PC-3 (cell line): ENCODE measurements around the gene ACAP2. TPM values are rescaled to one million over a fixed set of nuclear protein-coding genes. Genes with fewer than 3 reads are reported as not detected.

Source experiments
- ATAC-seq: fragments of 200-7000 bp; cut with Tn5 transposase; 2 replicates; pipeline ENCODE4 v1.9.1; 2020; ENCODE audit warnings: mild to moderate bottlenecking, moderate library complexity
- BruUV-seq: library from RNA; stranded (reverse); fragments of 400-500 nt; replicated peaks from 2 replicates; lab custom pipeline; 2021; lab: Mats Ljungman, UMichigan
- CTCF ChIA-PET: fragments of 300-600 bp; sonication (Branson Sonifier 250); formaldehyde crosslinking; loops from one replicate; lab custom pipeline; 2022; ENCODE audit warnings: antibody characterized with exemption; lab: Charles Lee
- POLR2A ChIA-PET: fragments of 300-600 bp; sonication (Branson Sonifier 250); formaldehyde crosslinking; loops from one replicate; lab custom pipeline; 2022; ENCODE audit warnings: antibody characterized with exemption; ENCODE audit not compliant: unreplicated experiment; lab: Charles Lee
- DNase-seq: peaks from one replicate; pipeline ENCODE4 v3.0.0-alpha.2; 2015
- H2AFZ ChIP-seq: fragments of 300-600 bp; sonication (generic); 2 replicates; pipeline ENCODE4 v1.6.0; 2016; ENCODE audit warnings: antibody characterized with exemption, low read length
- H3F3A ChIP-seq: fragments of 300-600 bp; sonication (generic); one replicate; pipeline ENCODE4 v1.6.0; 2017; ENCODE audit warnings: antibody characterized with exemption, low read length, control low read depth, mild to moderate bottlenecking; ENCODE audit not compliant: unreplicated experiment
- H3K27ac ChIP-seq: fragments of 300-600 bp; sonication (generic); 2 replicates; pipeline ENCODE4 v1.5.1; 2016; ENCODE audit warnings: mild to moderate bottlenecking, low read length
- H3K27me3 ChIP-seq: fragments of 300-600 bp; sonication (generic); 2 replicates; pipeline ENCODE4 v1.6.1; 2016; ENCODE audit warnings: low read length, mixed read lengths
- H3K36me3 ChIP-seq: fragments of 300-600 bp; sonication (generic); 2 replicates; pipeline ENCODE4 v1.6.1; 2016; ENCODE audit warnings: low read depth, mixed run types, low read length, mixed read lengths
- H3K4me1 ChIP-seq: fragments of 300-600 bp; sonication (generic); 2 replicates; pipeline ENCODE4 v1.5.1; 2016; ENCODE audit warnings: low read length; ENCODE audit not compliant: insufficient read depth
- H3K4me2 ChIP-seq: fragments of 300-600 bp; sonication (generic); 2 replicates; pipeline ENCODE4 v1.6.0; 2016; ENCODE audit warnings: low read length
- H3K4me3 ChIP-seq: fragments of 300-600 bp; sonication (generic); 2 replicates; pipeline ENCODE4 v1.5.1; 2016; ENCODE audit warnings: mild to moderate bottlenecking, low read length, mixed read lengths
- H3K79me2 ChIP-seq: fragments of 300-600 bp; sonication (generic); 2 replicates; pipeline ENCODE4 v1.6.1; 2017; ENCODE audit warnings: low read length, mixed read lengths
- H3K9ac ChIP-seq: fragments of 300-600 bp; sonication (generic); 2 replicates; pipeline ENCODE4 v1.6.0; 2016; ENCODE audit warnings: mild to moderate bottlenecking, low read length
- H3K9me2 ChIP-seq: fragments of 300-600 bp; sonication (generic); replicated peaks from 2 replicates; pipeline ENCODE4 v1.6.1; 2016; ENCODE audit warnings: mixed run types, low read length, mixed read lengths
- H3K9me3 ChIP-seq: fragments of 300-600 bp; sonication (generic); 2 replicates; pipeline ENCODE4 v1.6.1; 2016; ENCODE audit warnings: low read length, mixed read lengths
- H4K20me1 ChIP-seq: fragments of 300-600 bp; sonication (generic); 2 replicates; pipeline ENCODE4 v1.6.1; 2016; ENCODE audit warnings: low read length, mixed read lengths
- EZH2 ChIP-seq: fragments of 300-600 bp; sonication (generic); IDR thresholded peaks from one replicate; pipeline ENCODE4 v1.6.1; 2017; ENCODE audit warnings: antibody characterized with exemption, mild to moderate bottlenecking, low read length; ENCODE audit not compliant: unreplicated experiment
- EZH2phosphoT487 ChIP-seq: fragments of 300-600 bp; sonication (generic); IDR thresholded peaks from 2 replicates; pipeline ENCODE4 v1.6.1; 2018; ENCODE audit warnings: mild to moderate bottlenecking, antibody characterized with exemption, low read length, borderline replicate concordance
- intact Hi-C: fragments of 100-400 bp; cut with micrococcal nuclease; formaldehyde crosslinking; loops from 2 replicates; pipeline ENCODE4 v1.9.0; 2023
- total RNA-seq: library from RNA; depleted of rRNA; stranded (reverse); fragments of >200 nt; gene quantifications from 2 replicates; pipeline ENCODE4 v1.2.3, GENCODE V29; 2014
- TF ChIP-seq, protein P1 (sequence below): fragments of 300-600 bp; sonication (generic); conservative IDR thresholded peaks from 2 replicates; pipeline ENCODE4 v1.5.1; 2017; ENCODE audit warnings: antibody characterized with exemption, low read depth, mild to moderate bottlenecking, low read length

The ACAP2 gene
- total RNA-seq, 1 experiment from 2014 or later: 33.5 TPM

DNA sequence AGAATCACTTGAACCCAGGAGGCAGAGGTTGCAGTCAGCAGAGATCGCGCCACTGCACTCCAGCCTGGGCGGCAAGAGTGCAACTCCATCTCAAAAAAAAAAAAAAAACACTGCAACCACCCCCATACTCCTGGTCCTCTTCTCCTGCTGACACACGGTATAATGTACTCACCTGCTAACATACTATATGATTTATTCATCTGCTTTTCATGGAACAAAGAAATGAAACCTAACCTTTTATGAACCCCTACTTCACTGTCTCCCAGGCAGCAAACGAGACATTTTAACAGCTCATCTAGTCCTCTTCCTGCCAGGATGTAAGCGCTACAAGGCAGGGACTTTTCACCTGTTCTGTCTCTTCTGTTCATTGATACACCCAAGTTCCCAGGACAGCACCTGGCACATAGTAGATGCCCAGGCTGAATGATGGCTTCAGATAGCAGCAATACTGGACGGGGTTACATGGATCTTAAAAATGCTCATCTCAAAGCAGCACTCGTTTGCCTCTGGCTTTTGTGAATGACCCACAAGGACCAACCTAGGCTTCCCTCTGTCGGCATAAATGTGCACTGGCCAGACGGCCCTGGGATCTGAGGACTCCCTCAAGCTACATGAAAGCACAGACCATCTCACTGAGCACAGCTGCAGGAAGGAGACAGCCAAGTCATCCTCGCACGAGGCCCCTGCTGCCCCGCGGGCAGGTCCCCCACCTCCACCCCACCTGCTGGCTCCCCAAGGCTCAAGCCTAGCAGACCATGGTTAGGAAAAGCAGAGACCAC is 192.2 kb downstream of the ACAP2 start:
- no peaks in the 10 kb centered on the region for H3K9me2 ChIP-seq
- no peak for DNase-seq
- TF ChIP-seq, protein P1, sequence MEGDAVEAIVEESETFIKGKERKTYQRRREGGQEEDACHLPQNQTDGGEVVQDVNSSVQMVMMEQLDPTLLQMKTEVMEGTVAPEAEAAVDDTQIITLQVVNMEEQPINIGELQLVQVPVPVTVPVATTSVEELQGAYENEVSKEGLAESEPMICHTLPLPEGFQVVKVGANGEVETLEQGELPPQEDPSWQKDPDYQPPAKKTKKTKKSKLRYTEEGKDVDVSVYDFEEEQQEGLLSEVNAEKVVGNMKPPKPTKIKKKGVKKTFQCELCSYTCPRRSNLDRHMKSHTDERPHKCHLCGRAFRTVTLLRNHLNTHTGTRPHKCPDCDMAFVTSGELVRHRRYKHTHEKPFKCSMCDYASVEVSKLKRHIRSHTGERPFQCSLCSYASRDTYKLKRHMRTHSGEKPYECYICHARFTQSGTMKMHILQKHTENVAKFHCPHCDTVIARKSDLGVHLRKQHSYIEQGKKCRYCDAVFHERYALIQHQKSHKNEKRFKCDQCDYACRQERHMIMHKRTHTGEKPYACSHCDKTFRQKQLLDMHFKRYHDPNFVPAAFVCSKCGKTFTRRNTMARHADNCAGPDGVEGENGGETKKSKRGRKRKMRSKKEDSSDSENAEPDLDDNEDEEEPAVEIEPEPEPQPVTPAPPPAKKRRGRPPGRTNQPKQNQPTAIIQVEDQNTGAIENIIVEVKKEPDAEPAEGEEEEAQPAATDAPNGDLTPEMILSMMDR: no peak
- TF ChIP-seq EZH2phosphoT487 (no peak), EZH2 (no peak)
- ATAC-seq: no peak
- no peak overlapping the region for H3K27ac ChIP-seq
- no peak overlapping the region for H2AFZ ChIP-seq
- BruUV-seq: no TSS peak
- H3K79me2 ChIP-seq: peaks cover 30% of the 10 kb centered on the region
- intact Hi-C loops: loop anchor here (10.0 kb wide), 1 partner anchor 96 kb away; no protein-coding TSS in a partner anchor
- H3K36me3 ChIP-seq: no peaks in the 10 kb centered on the region
- H3K4me3 ChIP-seq: no peak overlapping the region
- H3K27me3 ChIP-seq: no peaks in the 10 kb centered on the region
- CTCF ChIA-PET: no interaction called here
- H3K9me3 ChIP-seq: no peaks in the 10 kb centered on the region
- H3K4me2 ChIP-seq: no peak overlapping the region
- no peaks in the 10 kb centered on the region for H4K20me1 ChIP-seq
- no peak overlapping the region for H3K9ac ChIP-seq
- POLR2A ChIA-PET: no interaction called here
- no peaks in the 10 kb centered on the region for H3K4me1 ChIP-seq
- no peaks in the 10 kb centered on the region for H3F3A ChIP-seq

DNA sequence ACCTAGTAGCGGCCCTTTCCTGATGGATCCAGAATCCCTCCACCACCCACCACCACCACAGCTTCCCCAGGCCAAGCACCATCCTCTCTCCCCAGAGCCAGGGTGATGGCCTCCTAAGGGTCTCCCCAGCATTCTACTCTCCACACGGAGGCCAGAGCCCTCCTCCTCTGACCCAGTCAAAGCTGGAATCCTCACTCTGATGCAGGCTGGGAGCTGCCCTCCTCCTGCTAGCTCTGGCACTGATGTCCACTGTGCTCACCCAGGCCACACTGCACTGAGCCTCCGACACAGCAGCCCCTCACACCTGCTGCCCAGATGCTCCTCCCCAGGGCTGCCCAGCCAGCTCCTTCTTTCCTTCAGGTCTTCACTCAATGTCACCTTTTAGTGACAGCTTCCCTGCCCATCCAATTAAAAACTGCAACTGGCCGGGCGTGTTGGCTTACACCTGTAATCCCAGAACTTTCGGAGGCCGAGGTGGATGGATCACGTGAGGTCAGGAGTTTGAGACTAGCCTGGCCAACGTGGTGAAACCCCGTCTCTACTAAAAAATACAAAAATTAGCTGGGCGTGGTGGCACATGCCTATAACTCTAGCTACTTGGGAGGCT is 192.9 kb downstream of the ACAP2 start:
- H3K27ac ChIP-seq: no peak overlapping the region

More for the DNA sequence above, 192.9 kb downstream of the ACAP2 start:
- no peaks in the 10 kb centered on the region for H4K20me1 ChIP-seq
- CTCF ChIA-PET: no interaction called here
- H3F3A ChIP-seq: no peaks in the 10 kb centered on the region
- no peaks in the 10 kb centered on the region for H3K36me3 ChIP-seq
- no peaks in the 10 kb centered on the region for H3K9me3 ChIP-seq
- no peak overlapping the region for H2AFZ ChIP-seq
- intact Hi-C loops: loop anchor here (10.0 kb wide), 1 partner anchor 95 kb away; no protein-coding TSS in a partner anchor
- no peaks in the 10 kb centered on the region for H3K27me3 ChIP-seq
- no peaks in the 10 kb centered on the region for H3K4me1 ChIP-seq
- H3K4me2 ChIP-seq: no peak overlapping the region
- peaks cover 28% of the 10 kb centered on the region for H3K79me2 ChIP-seq
- BruUV-seq: no TSS peak
- ATAC-seq (no peak), DNase-seq (no peak)
- H3K9me2 ChIP-seq: no peaks in the 10 kb centered on the region
- POLR2A ChIA-PET: no interaction called here
- no peak overlapping the region for H3K9ac ChIP-seq
- no peak overlapping the region for H3K4me3 ChIP-seq
- TF ChIP-seq EZH2phosphoT487 (no peak), EZH2 (no peak)
- TF ChIP-seq, protein P1: no peak
